H9 (cell line): ENCODE data around the gene BCL11B. TPM values are rescaled to one million over a fixed set of nuclear protein-coding genes. Genes with fewer than 3 reads are reported as not detected.
A peak's percentile ranks its signal among the peaks of the same experiment; 100 is the strongest.

Source experiments
- DNase-seq: peaks from one replicate; pipeline ENCODE4 v3.0.0-alpha.2; 2017
- H2AFZ ChIP-seq: one replicate; pipeline ENCODE4 v1.6.1; 2013; ENCODE audit warnings: mild to moderate bottlenecking, low read length, control low read depth, moderate library complexity
- H2AK5ac ChIP-seq: 2 replicates; pipeline ENCODE4 v1.6.1; 2013; ENCODE audit warnings: low read length, control low read depth, mixed read lengths; ENCODE audit not compliant: insufficient read length
- H2BK120ac ChIP-seq: one replicate; pipeline ENCODE4 v1.6.1; 2013; ENCODE audit warnings: low read depth, mild to moderate bottlenecking, low read length, control low read depth, inconsistent platforms; ENCODE audit not compliant: poor library complexity, severe bottlenecking
- H2BK12ac ChIP-seq: 2 replicates; pipeline ENCODE4 v1.6.1; 2013; ENCODE audit warnings: low read length, control low read depth, mixed read lengths, low read depth; ENCODE audit not compliant: insufficient read length
- H2BK15ac ChIP-seq: 2 replicates; pipeline ENCODE4 v1.6.1; 2013; ENCODE audit warnings: low read depth, low read length, control low read depth
- H2BK20ac ChIP-seq: one replicate; pipeline ENCODE4 v1.6.1; 2013; ENCODE audit warnings: low read depth, mild to moderate bottlenecking, low read length, control low read depth, inconsistent platforms; ENCODE audit not compliant: poor library complexity, severe bottlenecking
- H2BK5ac ChIP-seq: 2 replicates; pipeline ENCODE4 v1.6.1; 2013; ENCODE audit warnings: low read length, control low read depth, mixed read lengths; ENCODE audit not compliant: insufficient read length
- H3K14ac ChIP-seq: 2 replicates; pipeline ENCODE4 v1.6.1; 2013; ENCODE audit warnings: low read length, control low read depth; ENCODE audit not compliant: insufficient read depth
- H3K18ac ChIP-seq: 2 replicates; pipeline ENCODE4 v1.6.1; 2013; ENCODE audit warnings: low read depth, mild to moderate bottlenecking, mixed read lengths, low read length, control low read depth; ENCODE audit not compliant: insufficient read length
- H3K23ac ChIP-seq: 2 replicates; pipeline ENCODE4 v1.6.1; 2013; ENCODE audit warnings: low read length, control low read depth, mixed read lengths, low read depth; ENCODE audit not compliant: insufficient read length
- H3K23me2 ChIP-seq: 2 replicates; pipeline ENCODE4 v1.6.1; 2013; ENCODE audit warnings: low read depth, mild to moderate bottlenecking, mixed read lengths, low read length, control low read depth; ENCODE audit not compliant: insufficient read length, poor library complexity, severe bottlenecking
- H3K27ac ChIP-seq: 2 replicates; pipeline ENCODE4 v1.5.1; 2013; ENCODE audit warnings: low read length, control low read depth, mixed read lengths, low read depth; ENCODE audit not compliant: insufficient read length
- H3K27me3 ChIP-seq: 2 replicates; pipeline ENCODE4 v1.6.1; 2013; ENCODE audit warnings: low read length, control low read depth, inconsistent platforms; ENCODE audit not compliant: insufficient read depth
- H3K4ac ChIP-seq: 2 replicates; pipeline ENCODE4 v1.6.1; 2013; ENCODE audit warnings: low read depth, mild to moderate bottlenecking, control low read depth, inconsistent platforms, low read length, moderate library complexity
- H3K4me1 ChIP-seq: 2 replicates; pipeline ENCODE4 v1.6.1; 2013; ENCODE audit warnings: low read length, control low read depth, inconsistent platforms; ENCODE audit not compliant: insufficient read depth
- H3K4me2 ChIP-seq: 2 replicates; pipeline ENCODE4 v1.6.1; 2013; ENCODE audit warnings: low read length, control low read depth, mixed read lengths; ENCODE audit not compliant: insufficient read length, insufficient read depth
- H3K56ac ChIP-seq: 2 replicates; pipeline ENCODE4 v1.6.1; 2013; ENCODE audit warnings: low read depth, mild to moderate bottlenecking, mixed read lengths, low read length, control low read depth; ENCODE audit not compliant: insufficient read length
- H3K79me1 ChIP-seq: 2 replicates; pipeline ENCODE4 v1.6.1; 2013; ENCODE audit warnings: low read depth, mild to moderate bottlenecking, moderate library complexity, low read length, control low read depth, inconsistent platforms; ENCODE audit not compliant: insufficient read depth, poor library complexity, severe bottlenecking
- H3K79me2 ChIP-seq: 2 replicates; pipeline ENCODE4 v1.6.1; 2013; ENCODE audit warnings: low read length, control low read depth, inconsistent platforms; ENCODE audit not compliant: insufficient read depth
- H3K9ac ChIP-seq: 2 replicates; pipeline ENCODE4 v1.6.1; 2013; ENCODE audit warnings: low read length, control low read depth, mixed read lengths; ENCODE audit not compliant: insufficient read length; ENCODE audit errors: extremely low read depth
- H3K9me3 ChIP-seq: one replicate; pipeline ENCODE4 v1.6.1; 2013; ENCODE audit warnings: low read depth, low read length, inconsistent platforms; ENCODE audit not compliant: control insufficient read depth
- H3T11ph ChIP-seq: one replicate; pipeline ENCODE4 v1.6.1; 2013; ENCODE audit warnings: mild to moderate bottlenecking, low read length, control low read depth, inconsistent platforms
- H4K20me1 ChIP-seq: one replicate; pipeline ENCODE4 v1.6.1; 2013; ENCODE audit not compliant: control insufficient read depth, insufficient read length, insufficient read depth
- H4K5ac ChIP-seq: 2 replicates; pipeline ENCODE4 v1.6.1; 2013; ENCODE audit warnings: low read depth, mild to moderate bottlenecking, mixed read lengths, low read length, control low read depth; ENCODE audit not compliant: insufficient read length
- H4K8ac ChIP-seq: replicated peaks from 2 replicates; pipeline ENCODE4 v1.6.1; 2013; ENCODE audit warnings: low read length, control low read depth, mixed read lengths, low read depth; ENCODE audit not compliant: insufficient read length
- H4K91ac ChIP-seq: 2 replicates; pipeline ENCODE4 v1.6.1; 2013; ENCODE audit warnings: low read depth, mild to moderate bottlenecking, moderate library complexity, mixed read lengths, low read length, control low read depth; ENCODE audit not compliant: insufficient read length
- H3K27ac Mint-ChIP-seq, 3 experiments: 2 replicates in 2 of 3; 3 replicates in 1 of 3; pipeline ENCODE4 v1.8.0; 2020 to 2021; ENCODE audit warnings: mixed read lengths in 3 of 3, mild to moderate bottlenecking in 1 of 3, moderate library complexity in 1 of 3
- H3K27me3 Mint-ChIP-seq: 2 replicates; pipeline ENCODE4 v1.8.0; 2021; ENCODE audit warnings: low read depth, mild to moderate bottlenecking, moderate library complexity, mixed read lengths
- H3K36me3 Mint-ChIP-seq, 3 experiments: 2 replicates in 2 of 3; 3 replicates in 1 of 3; pipeline ENCODE4 v1.8.0; 2020 to 2021; ENCODE audit warnings: low read depth in 3 of 3, mixed read lengths in 3 of 3; ENCODE audit not compliant: insufficient read depth in 1 of 3
- H3K4me1 Mint-ChIP-seq, 2 experiments: 2 replicates each; pipeline ENCODE4 v1.8.0; 2020; ENCODE audit warnings: mixed read lengths in 2 of 2
- H3K4me3 Mint-ChIP-seq, 2 experiments: 2 replicates in 1 of 2; 3 replicates in 1 of 2; pipeline ENCODE4 v1.8.0; 2020 to 2021; ENCODE audit warnings: mild to moderate bottlenecking in 2 of 2, mixed read lengths in 2 of 2, moderate library complexity in 1 of 2
- H3K9me3 Mint-ChIP-seq, 2 experiments: 2 replicates in 1 of 2; 3 replicates in 1 of 2; pipeline ENCODE4 v1.8.0; 2020; ENCODE audit warnings: mild to moderate bottlenecking in 2 of 2, mixed read lengths in 2 of 2, moderate library complexity in 1 of 2
- CTCF ChIP-seq: fragments of 200-600 bp; sonication (generic); conservative IDR thresholded peaks from 3 replicates; pipeline ENCODE4 v1.8.0; 2021; ENCODE audit warnings: antibody characterized with exemption, mild to moderate bottlenecking
- WGBS: extraction: QIAGEN DNeasy Blood & Tissue Kit; methylation state at CpG from one replicate; pipeline ENCODE4 v1.1.7; 2013; ENCODE audit warnings: missing lambda C conversion rate, low lambda C conversion rate, mixed read lengths; ENCODE audit not compliant: insufficient read length; ENCODE audit errors: extremely low coverage; 5-methylcytosine and 5-hydroxymethylcytosine counted together
- total RNA-seq: library from RNA; stranded (reverse); gene quantifications from 2 replicates; pipeline ENCODE4 v1.2.1, GENCODE V29; 2021

The BCL11B gene
- total RNA-seq, 1 experiment from 2014 or later = 4.9 TPM

DNA sequence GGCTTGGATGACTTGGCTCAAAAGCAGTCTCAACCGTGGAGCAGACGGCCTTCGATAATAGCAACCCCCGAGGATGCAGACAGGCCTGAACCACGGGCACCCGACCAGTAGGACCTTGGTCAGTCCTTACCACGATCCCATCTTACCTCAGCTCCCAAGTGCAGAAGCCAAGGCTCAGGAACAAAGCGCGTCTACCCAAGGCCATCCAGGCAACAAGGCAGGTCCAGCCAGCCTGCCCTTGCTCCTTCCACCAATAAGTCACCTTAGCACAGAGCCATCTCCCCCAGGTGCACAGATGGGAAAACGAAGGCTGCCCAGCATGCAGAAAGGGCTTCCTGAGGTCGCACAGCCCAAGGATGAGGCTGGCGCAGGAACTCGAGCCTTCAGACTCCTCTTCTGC lies 77.3 kb downstream of the BCL11B start:
- no peak for DNase-seq
- Histone ChIP-seq H3T11ph (no peak overlapping the region), H3K27me3 (no peaks in the 10 kb centered on the region), H3K14ac (no peak overlapping the region), H3K4ac (no peak overlapping the region), H2BK12ac (no peak overlapping the region), H4K5ac (no peak overlapping the region), H2AK5ac (no peak overlapping the region), H3K79me1 (no peaks in the 10 kb centered on the region), H2BK120ac (no peak overlapping the region), H3K79me2 (no peaks in the 10 kb centered on the region; the same call in 1 of the 2 replicates), H2BK15ac (no peak overlapping the region), H3K23me2 (no peaks in the 10 kb centered on the region), H4K8ac (no peak overlapping the region), H3K18ac (no peak overlapping the region), H2AFZ (no peak overlapping the region), H2BK5ac (no peak overlapping the region), H4K20me1 (no peaks in the 10 kb centered on the region), H3K23ac (no peak overlapping the region), H4K91ac (no peak overlapping the region), H3K27ac (no peak overlapping the region), H3K9ac (no peak overlapping the region), H3K56ac (no peak overlapping the region), H3K4me1 (no peaks in the 10 kb centered on the region; the same call in 1 of the 2 replicates), H3K9me3 (no peaks in the 10 kb centered on the region), H2BK20ac (no peak overlapping the region), H3K4me2 (no peak overlapping the region)
- Mint-ChIP-seq H3K9me3 (no peaks in the 10 kb centered on the region), H3K4me3 (no peak overlapping the region), H3K27me3 (no peaks in the 10 kb centered on the region), H3K27ac (peak overlapping the region; percentile 62 to 88 (median 77); a peak in 4 of 7 replicates), H3K36me3 (no peaks in the 10 kb centered on the region), H3K4me1 (peaks cover 12 to 23% of the 10 kb centered on the region in 2 experiments)
- no peak for TF ChIP-seq CTCF
- no CpG with 5 or more reads among the region's 13 CpGs for WGBS
